Measurements from ENCODE around the gene KLHL2. TPM values are rescaled to one million over a fixed set of nuclear protein-coding genes. Genes with fewer than 3 reads are reported as not detected.
"Not testable (repeated sequence)": the region's sequence is repeated elsewhere in the genome, so short reads cannot be mapped to it uniquely, and the experiment has no call there.

Gene KLHL2
- total RNA-seq, 1 experiment from 2014 or later = 14.2 TPM

GRCh38 chr4:165201806-165202205, 5.6 kb upstream of the KLHL2 start:
- DNase-seq (ENCODE audit: low read depth) = no peak

- no peak for DNase-seq (ENCODE audit: low read depth)
Measured at GRCh38 chr4:165203541-165204461, 3.6 kb upstream of the KLHL2 start.

GRCh38 chr4:165204462-165204830, 2.9 kb upstream of the KLHL2 start:
- no peak for DNase-seq (ENCODE audit: low read depth)

GRCh38 chr4:165207016-165207430, 338 bp upstream of the KLHL2 start:
- DNase-seq (ENCODE audit: low read depth) = no peak

GRCh38 chr4:165208221-165208652, 876 bp downstream of the KLHL2 start:
- DNase-seq (ENCODE audit: low read depth) = no peak

- DNase-seq (ENCODE audit: low read depth) = no peak
Measured at GRCh38 chr4:165208741-165209388, 1.5 kb downstream of the KLHL2 start.

GRCh38 chr4:165209796-165210195, 2.4 kb downstream of the KLHL2 start:
- no peak for DNase-seq (ENCODE audit: low read depth)

- no peak for DNase-seq (ENCODE audit: low read depth)
Measured at GRCh38 chr4:165210566-165210965, 3.2 kb downstream of the KLHL2 start.

GRCh38 chr4:165212647-165213046, 5.3 kb downstream of the KLHL2 start:
- DNase-seq (ENCODE audit: low read depth) = not testable (repeated sequence)

GRCh38 chr4:165213404-165213803, 6.0 kb downstream of the KLHL2 start:
- DNase-seq (ENCODE audit: low read depth) = not testable (repeated sequence)

- DNase-seq (ENCODE audit: low read depth) = not testable (repeated sequence)
Measured at GRCh38 chr4:165213991-165214709, 6.8 kb downstream of the KLHL2 start.

- DNase-seq (ENCODE audit: low read depth) = peak; percentile 72
Measured at GRCh38 chr4:165215034-165215751, 7.8 kb downstream of the KLHL2 start.

- not testable (repeated sequence) for DNase-seq (ENCODE audit: low read depth)
Measured at GRCh38 chr4:165215761-165216487, 8.6 kb downstream of the KLHL2 start.

GRCh38 chr4:165217325-165217724, 10.0 kb downstream of the KLHL2 start:
- DNase-seq (ENCODE audit: low read depth) = no peak

GRCh38 chr4:165221306-165221705, 13.9 kb downstream of the KLHL2 start:
- not testable (repeated sequence) for DNase-seq (ENCODE audit: low read depth)

GRCh38 chr4:165221993-165222650, 14.8 kb downstream of the KLHL2 start:
- not testable (repeated sequence) for DNase-seq (ENCODE audit: low read depth)

GRCh38 chr4:165222651-165222994, 15.3 kb downstream of the KLHL2 start:
- peak; percentile 76 for DNase-seq (ENCODE audit: low read depth)

GRCh38 chr4:165227401-165227800, 20.0 kb downstream of the KLHL2 start:
- DNase-seq (ENCODE audit: low read depth) = not testable (repeated sequence)

GRCh38 chr4:165229490-165230200, 22.3 kb downstream of the KLHL2 start:
- not testable (repeated sequence) for DNase-seq (ENCODE audit: low read depth)
